ENCODE results near the gene GRK7.
"Not testable (repeated sequence)": the region's sequence is repeated elsewhere in the genome, so short reads cannot be mapped to it uniquely, and the experiment has no call there.

The GRK7 gene

DNA sequence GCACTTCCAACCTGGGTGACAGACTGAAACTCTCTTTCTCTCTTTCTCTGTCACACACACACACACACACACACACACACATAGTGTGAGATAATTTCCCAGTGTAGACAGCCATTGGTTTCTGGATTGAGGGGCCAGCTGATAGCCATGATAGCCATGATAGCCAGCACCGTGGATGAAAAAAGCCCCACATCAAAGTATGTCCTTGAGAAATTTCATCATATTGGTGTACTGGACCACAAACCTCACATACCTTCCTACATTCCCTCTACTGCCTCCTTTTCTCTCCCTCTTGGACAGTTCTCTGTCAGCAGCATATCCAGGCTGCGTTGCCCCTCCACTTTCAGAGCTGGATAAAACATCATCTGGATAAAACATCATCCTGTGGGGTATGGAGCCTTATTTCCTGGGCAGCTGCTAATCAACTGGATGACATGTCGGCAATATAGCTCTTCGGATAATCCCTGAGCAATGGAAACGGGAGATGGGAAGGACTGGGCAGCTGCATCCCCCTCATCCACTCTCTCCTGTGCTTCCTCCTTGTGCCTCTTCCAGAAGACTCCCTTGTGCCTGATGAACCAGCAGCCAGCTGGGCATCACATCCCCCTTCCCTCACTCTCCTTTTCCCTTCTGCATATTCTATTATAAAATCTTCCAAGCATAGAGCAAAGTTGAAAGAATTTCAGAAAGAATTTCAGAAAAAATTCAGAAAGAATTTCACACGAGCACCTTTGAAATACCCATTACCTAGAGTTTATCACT lies 39.3 kb downstream of the GRK7 start:
- Histone ChIP-seq H3K4me3 (ENCODE audit: low read length) (no peak overlapping the region), H3K4me1 (ENCODE audit: control insufficient read depth, insufficient read depth, low read length) (peaks cover 15% of the 10 kb centered on the region), H3K9ac (ENCODE audit: low read length) (no peak overlapping the region), H3K27me3 (ENCODE audit: control insufficient read depth, insufficient read depth, low read length) (no peaks in the 10 kb centered on the region), H3K27ac (ENCODE audit: low read depth, low read length) (no peak overlapping the region), H3K36me3 (ENCODE audit: control insufficient read depth, insufficient read depth, low read length) (no peaks in the 10 kb centered on the region)

- H3K27ac ChIP-seq (ENCODE audit: low read depth, low read length); H3K27me3 ChIP-seq (ENCODE audit: control insufficient read depth, insufficient read depth, low read length); H3K4me3 ChIP-seq (ENCODE audit: low read length); H3K36me3 ChIP-seq (ENCODE audit: control insufficient read depth, insufficient read depth, low read length); H3K9ac ChIP-seq (ENCODE audit: low read length); H3K4me1 ChIP-seq (ENCODE audit: control insufficient read depth, insufficient read depth, low read length): not testable (repeated sequence)
Observed at GRCh38 chr3:141803538-141803937, 40.3 kb downstream of the GRK7 start.

- no peak overlapping the region for H3K4me3 ChIP-seq (ENCODE audit: low read length)
- H3K27me3 ChIP-seq (ENCODE audit: control insufficient read depth, insufficient read depth, low read length), result no peaks in the 10 kb centered on the region
- H3K27ac ChIP-seq (ENCODE audit: low read depth, low read length), result no peak overlapping the region
- H3K9ac ChIP-seq (ENCODE audit: low read length), result no peak overlapping the region
- no peaks in the 10 kb centered on the region for H3K4me1 ChIP-seq (ENCODE audit: control insufficient read depth, insufficient read depth, low read length)
- H3K36me3 ChIP-seq (ENCODE audit: control insufficient read depth, insufficient read depth, low read length), result no peaks in the 10 kb centered on the region
Observed at GRCh38 chr3:141804447-141804777, 41.2 kb downstream of the GRK7 start.

- Histone ChIP-seq H3K36me3 (ENCODE audit: control insufficient read depth, insufficient read depth, low read length) (no peaks in the 10 kb centered on the region), H3K4me1 (ENCODE audit: control insufficient read depth, insufficient read depth, low read length) (no peaks in the 10 kb centered on the region), H3K27ac (ENCODE audit: low read depth, low read length) (no peak overlapping the region), H3K9ac (ENCODE audit: low read length) (no peak overlapping the region), H3K4me3 (ENCODE audit: low read length) (no peak overlapping the region), H3K27me3 (ENCODE audit: control insufficient read depth, insufficient read depth, low read length) (no peaks in the 10 kb centered on the region)
Observed at GRCh38 chr3:141804778-141805639, 41.8 kb downstream of the GRK7 start.

DNA sequence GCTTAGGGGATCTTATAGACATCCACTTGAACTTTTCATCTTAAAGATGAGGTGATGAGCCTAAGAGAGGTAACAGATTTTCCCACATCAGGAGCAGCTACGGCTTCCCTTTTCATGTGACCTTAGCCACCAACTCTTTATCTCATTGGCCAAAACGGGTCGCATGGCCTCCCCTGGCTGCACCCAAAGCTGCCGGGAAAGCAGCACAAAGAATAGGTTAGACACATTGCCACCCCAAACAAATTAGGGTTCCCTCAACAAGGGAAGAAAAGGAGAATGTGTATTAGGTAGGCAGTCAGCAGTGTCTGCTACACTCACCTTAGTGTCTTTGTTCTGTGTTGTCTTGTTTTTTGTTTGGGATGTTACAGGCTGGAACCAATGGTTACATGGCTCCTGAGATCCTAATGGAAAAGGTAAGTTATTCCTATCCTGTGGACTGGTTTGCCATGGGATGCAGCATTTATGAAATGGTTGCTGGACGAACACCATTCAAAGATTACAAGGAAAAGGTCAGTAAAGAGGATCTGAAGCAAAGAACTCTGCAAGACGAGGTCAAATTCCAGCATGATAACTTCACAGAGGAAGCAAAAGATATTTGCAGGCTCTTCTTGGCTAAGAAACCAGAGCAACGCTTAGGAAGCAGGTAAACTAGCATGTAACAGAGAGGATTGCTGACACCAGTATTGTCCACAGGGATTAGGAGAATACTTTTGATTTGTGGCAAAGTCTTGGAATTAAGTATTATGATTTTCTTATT lies 44.2 kb downstream of the GRK7 start:
- Histone ChIP-seq H3K9ac (ENCODE audit: low read length) (no peak overlapping the region), H3K4me1 (ENCODE audit: control insufficient read depth, insufficient read depth, low read length) (no peaks in the 10 kb centered on the region), H3K4me3 (ENCODE audit: low read length) (no peak overlapping the region), H3K27me3 (ENCODE audit: control insufficient read depth, insufficient read depth, low read length) (no peaks in the 10 kb centered on the region), H3K36me3 (ENCODE audit: control insufficient read depth, insufficient read depth, low read length) (no peaks in the 10 kb centered on the region), H3K27ac (ENCODE audit: low read depth, low read length) (no peak overlapping the region)

GRCh38 chr3:141808586-141808985 lies 45.4 kb downstream of the GRK7 start:
- H3K9ac ChIP-seq (ENCODE audit: low read length), result no peak overlapping the region
- H3K4me1 ChIP-seq (ENCODE audit: control insufficient read depth, insufficient read depth, low read length), result no peaks in the 10 kb centered on the region
- no peaks in the 10 kb centered on the region for H3K36me3 ChIP-seq (ENCODE audit: control insufficient read depth, insufficient read depth, low read length)
- no peaks in the 10 kb centered on the region for H3K27me3 ChIP-seq (ENCODE audit: control insufficient read depth, insufficient read depth, low read length)
- no peak overlapping the region for H3K4me3 ChIP-seq (ENCODE audit: low read length)
- no peak overlapping the region for H3K27ac ChIP-seq (ENCODE audit: low read depth, low read length)

- Histone ChIP-seq H3K27me3 (ENCODE audit: control insufficient read depth, insufficient read depth, low read length) (no peaks in the 10 kb centered on the region), H3K27ac (ENCODE audit: low read depth, low read length) (no peak overlapping the region), H3K36me3 (ENCODE audit: control insufficient read depth, insufficient read depth, low read length) (no peaks in the 10 kb centered on the region)
Observed at GRCh38 chr3:141810161-141810560, 47.0 kb downstream of the GRK7 start.

GRCh38 chr3:141811348-141811747 lies 48.1 kb downstream of the GRK7 start:
- Histone ChIP-seq H3K9ac (ENCODE audit: low read length) (no peak overlapping the region), H3K27me3 (ENCODE audit: control insufficient read depth, insufficient read depth, low read length) (no peaks in the 10 kb centered on the region), H3K4me3 (ENCODE audit: low read length) (no peak overlapping the region), H3K36me3 (ENCODE audit: control insufficient read depth, insufficient read depth, low read length) (no peaks in the 10 kb centered on the region), H3K4me1 (ENCODE audit: control insufficient read depth, insufficient read depth, low read length) (no peaks in the 10 kb centered on the region), H3K27ac (ENCODE audit: low read depth, low read length) (no peak overlapping the region)

More at GRCh38 chr3:141810161-141810560, 47.0 kb downstream of the GRK7 start:
- no peak overlapping the region for H3K9ac ChIP-seq (ENCODE audit: low read length)
- H3K4me1 ChIP-seq (ENCODE audit: control insufficient read depth, insufficient read depth, low read length), result no peaks in the 10 kb centered on the region
- no peak overlapping the region for H3K4me3 ChIP-seq (ENCODE audit: low read length)

- Histone ChIP-seq H3K27ac (ENCODE audit: low read depth, low read length) (no peak overlapping the region), H3K4me3 (ENCODE audit: low read length) (no peak overlapping the region), H3K36me3 (ENCODE audit: control insufficient read depth, insufficient read depth, low read length) (no peaks in the 10 kb centered on the region), H3K4me1 (ENCODE audit: control insufficient read depth, insufficient read depth, low read length) (no peaks in the 10 kb centered on the region), H3K27me3 (ENCODE audit: control insufficient read depth, insufficient read depth, low read length) (no peaks in the 10 kb centered on the region), H3K9ac (ENCODE audit: low read length) (no peak overlapping the region)
Observed at GRCh38 chr3:141812084-141812483, 48.9 kb downstream of the GRK7 start.

- Histone ChIP-seq H3K27ac (ENCODE audit: low read depth, low read length) (no peak overlapping the region), H3K4me1 (ENCODE audit: control insufficient read depth, insufficient read depth, low read length) (no peaks in the 10 kb centered on the region), H3K4me3 (ENCODE audit: low read length) (no peak overlapping the region), H3K27me3 (ENCODE audit: control insufficient read depth, insufficient read depth, low read length) (no peaks in the 10 kb centered on the region), H3K9ac (ENCODE audit: low read length) (no peak overlapping the region), H3K36me3 (ENCODE audit: control insufficient read depth, insufficient read depth, low read length) (no peaks in the 10 kb centered on the region)
Observed at GRCh38 chr3:141812586-141812985, 49.4 kb downstream of the GRK7 start.

Data from rectal smooth muscle tissue (tissue), 1 donor.